ENCODE results near the gene TSPAN31.

DNA sequence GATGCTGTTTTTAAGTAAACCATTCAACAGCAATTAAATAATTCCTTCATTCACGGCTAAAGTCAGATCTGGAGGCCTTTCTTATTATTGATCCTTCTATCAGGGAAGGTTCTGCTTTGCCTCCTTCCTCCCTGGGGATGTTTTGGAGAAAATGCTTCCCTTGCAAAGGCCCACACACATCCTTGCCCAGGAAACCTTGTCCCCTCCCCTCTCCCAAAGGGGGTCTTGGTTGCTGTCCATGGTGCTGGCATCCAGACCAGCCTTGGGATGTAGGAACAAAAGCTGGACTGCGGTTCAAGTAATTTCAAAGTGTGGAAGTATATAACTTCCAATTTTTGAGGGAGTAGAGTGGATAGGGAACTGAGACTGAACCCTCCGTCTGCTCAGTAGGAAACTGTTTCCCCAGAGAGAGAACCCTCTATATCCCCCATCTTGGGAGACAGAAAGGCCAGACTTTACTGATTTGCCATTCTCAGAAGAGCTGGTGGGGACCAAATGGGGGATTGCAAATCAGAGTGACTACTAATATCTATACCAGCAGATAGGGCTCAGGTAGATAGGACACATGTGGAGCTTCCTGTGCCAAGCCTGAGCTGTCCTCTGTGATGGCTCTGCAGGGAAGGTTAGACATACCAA, 15.6 kb downstream of the TSPAN31 start:
- TF ChIP-seq POLR2AphosphoS5 (IDR thresholded peaks at IDR 0.05; ENCODE audit: low read depth), result no peak
- TF ChIP-seq, protein P1, sequence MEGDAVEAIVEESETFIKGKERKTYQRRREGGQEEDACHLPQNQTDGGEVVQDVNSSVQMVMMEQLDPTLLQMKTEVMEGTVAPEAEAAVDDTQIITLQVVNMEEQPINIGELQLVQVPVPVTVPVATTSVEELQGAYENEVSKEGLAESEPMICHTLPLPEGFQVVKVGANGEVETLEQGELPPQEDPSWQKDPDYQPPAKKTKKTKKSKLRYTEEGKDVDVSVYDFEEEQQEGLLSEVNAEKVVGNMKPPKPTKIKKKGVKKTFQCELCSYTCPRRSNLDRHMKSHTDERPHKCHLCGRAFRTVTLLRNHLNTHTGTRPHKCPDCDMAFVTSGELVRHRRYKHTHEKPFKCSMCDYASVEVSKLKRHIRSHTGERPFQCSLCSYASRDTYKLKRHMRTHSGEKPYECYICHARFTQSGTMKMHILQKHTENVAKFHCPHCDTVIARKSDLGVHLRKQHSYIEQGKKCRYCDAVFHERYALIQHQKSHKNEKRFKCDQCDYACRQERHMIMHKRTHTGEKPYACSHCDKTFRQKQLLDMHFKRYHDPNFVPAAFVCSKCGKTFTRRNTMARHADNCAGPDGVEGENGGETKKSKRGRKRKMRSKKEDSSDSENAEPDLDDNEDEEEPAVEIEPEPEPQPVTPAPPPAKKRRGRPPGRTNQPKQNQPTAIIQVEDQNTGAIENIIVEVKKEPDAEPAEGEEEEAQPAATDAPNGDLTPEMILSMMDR (conservative IDR thresholded peaks at IDR 0.05; ENCODE audit: low read depth in 2 of 2), result no peak
- TF ChIP-seq, protein P2, sequence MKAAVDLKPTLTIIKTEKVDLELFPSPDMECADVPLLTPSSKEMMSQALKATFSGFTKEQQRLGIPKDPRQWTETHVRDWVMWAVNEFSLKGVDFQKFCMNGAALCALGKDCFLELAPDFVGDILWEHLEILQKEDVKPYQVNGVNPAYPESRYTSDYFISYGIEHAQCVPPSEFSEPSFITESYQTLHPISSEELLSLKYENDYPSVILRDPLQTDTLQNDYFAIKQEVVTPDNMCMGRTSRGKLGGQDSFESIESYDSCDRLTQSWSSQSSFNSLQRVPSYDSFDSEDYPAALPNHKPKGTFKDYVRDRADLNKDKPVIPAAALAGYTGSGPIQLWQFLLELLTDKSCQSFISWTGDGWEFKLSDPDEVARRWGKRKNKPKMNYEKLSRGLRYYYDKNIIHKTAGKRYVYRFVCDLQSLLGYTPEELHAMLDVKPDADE (IDR thresholded peaks at IDR 0.05), result no peak
- no peak for TF ChIP-seq EZH2phosphoT487 (IDR thresholded peaks at IDR 0.05; ENCODE audit: unreplicated experiment)
- TF ChIP-seq, protein P3, sequence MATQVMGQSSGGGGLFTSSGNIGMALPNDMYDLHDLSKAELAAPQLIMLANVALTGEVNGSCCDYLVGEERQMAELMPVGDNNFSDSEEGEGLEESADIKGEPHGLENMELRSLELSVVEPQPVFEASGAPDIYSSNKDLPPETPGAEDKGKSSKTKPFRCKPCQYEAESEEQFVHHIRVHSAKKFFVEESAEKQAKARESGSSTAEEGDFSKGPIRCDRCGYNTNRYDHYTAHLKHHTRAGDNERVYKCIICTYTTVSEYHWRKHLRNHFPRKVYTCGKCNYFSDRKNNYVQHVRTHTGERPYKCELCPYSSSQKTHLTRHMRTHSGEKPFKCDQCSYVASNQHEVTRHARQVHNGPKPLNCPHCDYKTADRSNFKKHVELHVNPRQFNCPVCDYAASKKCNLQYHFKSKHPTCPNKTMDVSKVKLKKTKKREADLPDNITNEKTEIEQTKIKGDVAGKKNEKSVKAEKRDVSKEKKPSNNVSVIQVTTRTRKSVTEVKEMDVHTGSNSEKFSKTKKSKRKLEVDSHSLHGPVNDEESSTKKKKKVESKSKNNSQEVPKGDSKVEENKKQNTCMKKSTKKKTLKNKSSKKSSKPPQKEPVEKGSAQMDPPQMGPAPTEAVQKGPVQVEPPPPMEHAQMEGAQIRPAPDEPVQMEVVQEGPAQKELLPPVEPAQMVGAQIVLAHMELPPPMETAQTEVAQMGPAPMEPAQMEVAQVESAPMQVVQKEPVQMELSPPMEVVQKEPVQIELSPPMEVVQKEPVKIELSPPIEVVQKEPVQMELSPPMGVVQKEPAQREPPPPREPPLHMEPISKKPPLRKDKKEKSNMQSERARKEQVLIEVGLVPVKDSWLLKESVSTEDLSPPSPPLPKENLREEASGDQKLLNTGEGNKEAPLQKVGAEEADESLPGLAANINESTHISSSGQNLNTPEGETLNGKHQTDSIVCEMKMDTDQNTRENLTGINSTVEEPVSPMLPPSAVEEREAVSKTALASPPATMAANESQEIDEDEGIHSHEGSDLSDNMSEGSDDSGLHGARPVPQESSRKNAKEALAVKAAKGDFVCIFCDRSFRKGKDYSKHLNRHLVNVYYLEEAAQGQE (IDR thresholded peaks at IDR 0.05; ENCODE audit: unreplicated experiment), result peak; percentile 92
- TF ChIP-seq JUNB (IDR thresholded peaks at IDR 0.05; ENCODE audit: unreplicated experiment), result no peak

Data from GM23338 (cell line).